H1 (cell line): ENCODE measurements around the gene SLC9A3. TPM values are rescaled to one million over a fixed set of nuclear protein-coding genes. Genes with fewer than 3 reads are reported as not detected.

Experiments used
- CTCF ChIA-PET: fragments of 300-600 bp; sonication (Branson Sonifier 250); formaldehyde crosslinking; loops from one replicate; lab custom pipeline; 2021; ENCODE audit not compliant: partially characterized antibody; lab: Charles Lee
- POLR2A ChIA-PET: fragments of 300-600 bp; sonication (Branson Sonifier 250); formaldehyde crosslinking; loops from one replicate; lab custom pipeline; 2021; ENCODE audit warnings: inconsistent platforms; ENCODE audit not compliant: partially characterized antibody; lab: Charles Lee
- DNase-seq, 2 experiments: peaks; one replicate each; pipeline versions ENCODE4 v3.0.0 to v3.0.0-alpha.2; 2010 to 2022; ENCODE audit warnings: low spot score in 2 of 2, low read depth in 1 of 2, mixed read lengths in 1 of 2
- FAIRE-seq: peaks from 2 replicates; lab custom pipeline; 2011; peaks lifted over from hg19 to GRCh38; lab: Jason Lieb, UNC
- H2AFZ ChIP-seq: 2 replicates; pipeline ENCODE4 v1.8.1; 2012; ENCODE audit warnings: low read length, inconsistent platforms
- H2AK5ac ChIP-seq: 2 replicates; pipeline ENCODE4 v1.6.1; 2013; ENCODE audit warnings: low read depth, low read length
- H2BK120ac ChIP-seq: replicated peaks from 2 replicates; pipeline ENCODE3; 2013; ENCODE audit warnings: low read depth, low read length, inconsistent platforms
- H2BK12ac ChIP-seq: 2 replicates; pipeline ENCODE4 v1.6.1; 2013; ENCODE audit warnings: low read depth, low read length
- H2BK15ac ChIP-seq: 2 replicates; pipeline ENCODE4 v1.6.1; 2013; ENCODE audit warnings: low read length
- H2BK20ac ChIP-seq: 2 replicates; pipeline ENCODE4 v1.6.1; 2013; ENCODE audit warnings: low read length
- H2BK5ac ChIP-seq: 2 replicates; pipeline ENCODE4 v1.6.1; 2013; ENCODE audit warnings: low read depth, low read length
- H3K14ac ChIP-seq: 2 replicates; pipeline ENCODE4 v1.6.1; 2013; ENCODE audit warnings: inconsistent platforms; ENCODE audit not compliant: insufficient read length
- H3K18ac ChIP-seq: 2 replicates; pipeline ENCODE4 v1.6.1; 2013; ENCODE audit warnings: low read length; ENCODE audit errors: extremely low read depth
- H3K23ac ChIP-seq: 2 replicates; pipeline ENCODE4 v1.6.1; 2013; ENCODE audit warnings: inconsistent platforms; ENCODE audit not compliant: insufficient read length
- H3K23me2 ChIP-seq: 2 replicates; pipeline ENCODE4 v1.6.1; 2013; ENCODE audit warnings: low read depth, low read length
- H3K27ac ChIP-seq: 2 replicates; pipeline ENCODE4 v1.6.1; 2011; ENCODE audit warnings: low read depth, low read length, inconsistent platforms
- H3K27me3 ChIP-seq, 4 experiments: replicated peaks in 1 of 4; 1 replicate in 1 of 4; 2 replicates in 3 of 4; pipeline versions ENCODE4 v1.6.1 to v1.8.1; 2011 to 2013; ENCODE audit warnings: low read length in 3 of 4, mild to moderate bottlenecking in 3 of 4, inconsistent platforms in 2 of 4, mixed read lengths in 2 of 4, moderate library complexity in 1 of 4; ENCODE audit not compliant: control insufficient read depth in 3 of 4, insufficient read depth in 3 of 4; ENCODE audit errors: extremely low read depth in 1 of 4
- H3K36me3 ChIP-seq, 4 experiments: 2 replicates each; pipeline versions ENCODE4 v1.6.1 to v1.8.1; 2011 to 2013; ENCODE audit warnings: mild to moderate bottlenecking in 4 of 4, low read length in 3 of 4, moderate library complexity in 2 of 4, control low read depth in 1 of 4, inconsistent platforms in 1 of 4; ENCODE audit not compliant: insufficient read depth in 4 of 4, control insufficient read depth in 2 of 4
- H3K4ac ChIP-seq: replicated peaks from 2 replicates; pipeline ENCODE3; 2013; ENCODE audit warnings: low read length, low read depth, mixed read lengths, inconsistent platforms; ENCODE audit not compliant: insufficient read length
- H3K4me1 ChIP-seq, 4 experiments: replicated peaks in 1 of 4; 1 replicate in 1 of 4; 2 replicates in 3 of 4; pipeline versions ENCODE4 v1.6.1 to v1.8.1; 2011 to 2013; ENCODE audit warnings: low read length in 3 of 4, inconsistent platforms in 2 of 4, mixed read lengths in 1 of 4; ENCODE audit not compliant: insufficient read depth in 4 of 4, control insufficient read depth in 3 of 4
- H3K4me2 ChIP-seq, 2 experiments: 2 replicates each; pipeline versions ENCODE4 v1.6.1 to v1.8.1; 2011 to 2013; ENCODE audit warnings: low read depth in 2 of 2, low read length in 2 of 2, control low read depth in 1 of 2, inconsistent platforms in 1 of 2, mild to moderate bottlenecking in 1 of 2; ENCODE audit not compliant: insufficient read depth in 1 of 2
- H3K4me3 ChIP-seq, 4 experiments: fragments of 200-600, 300-600 bp in 1 of 4; sonication (generic), shearing (Covaris generic), sonication (Bioruptor Twin) in 1 of 4; 2 replicates each; pipeline versions ENCODE4 v1.5.1 to v1.8.1; 2011 to 2016; ENCODE audit warnings: low read length in 4 of 4, low read depth in 3 of 4, control low read depth in 2 of 4, inconsistent platforms in 2 of 4, mild to moderate bottlenecking in 2 of 4, mixed read lengths in 1 of 4, moderate library complexity in 1 of 4; ENCODE audit not compliant: insufficient read depth in 2 of 4; ENCODE audit errors: extremely low read depth in 1 of 4
- H3K56ac ChIP-seq: replicated peaks from 2 replicates; pipeline ENCODE3; 2013; ENCODE audit warnings: low read depth, mild to moderate bottlenecking, mixed read lengths, low read length, inconsistent platforms; ENCODE audit not compliant: insufficient read length
- H3K79me1 ChIP-seq: 2 replicates; pipeline ENCODE4 v1.6.1; 2013; ENCODE audit warnings: low read depth, low read length, control low read depth
- H3K79me2 ChIP-seq, 2 experiments: 2 replicates each; pipeline versions ENCODE4 v1.6.1 to v1.8.1; 2012 to 2013; ENCODE audit warnings: low read length in 2 of 2, mild to moderate bottlenecking in 2 of 2, inconsistent platforms in 1 of 2; ENCODE audit not compliant: insufficient read depth in 2 of 2, control insufficient read depth in 1 of 2
- H3K9ac ChIP-seq, 4 experiments: replicated peaks in 1 of 4; 1 replicate in 1 of 4; 2 replicates in 3 of 4; pipeline versions ENCODE4 v1.6.1 to v1.8.1; 2011 to 2013; ENCODE audit warnings: low read depth in 3 of 4, low read length in 3 of 4, control low read depth in 2 of 4, mild to moderate bottlenecking in 2 of 4, moderate library complexity in 2 of 4, inconsistent platforms in 1 of 4; ENCODE audit errors: extremely low read depth in 1 of 4
- H3K9me3 ChIP-seq, 2 experiments: 2 replicates each; pipeline versions ENCODE4 v1.6.1 to v1.8.1; 2012 to 2013; ENCODE audit warnings: mild to moderate bottlenecking in 2 of 2, moderate library complexity in 2 of 2, control low read depth in 1 of 2, inconsistent platforms in 1 of 2, low read depth in 1 of 2, low read length in 1 of 2, mixed read lengths in 1 of 2; ENCODE audit not compliant: insufficient read depth in 2 of 2
- H4K20me1 ChIP-seq, 2 experiments: replicated peaks in 1 of 2; 2 replicates each; pipeline versions ENCODE3 to v1.8.1; 2011 to 2013; ENCODE audit warnings: inconsistent platforms in 2 of 2, low read length in 2 of 2, mild to moderate bottlenecking in 1 of 2; ENCODE audit not compliant: insufficient read depth in 2 of 2, control insufficient read depth in 1 of 2
- H4K5ac ChIP-seq: 2 replicates; pipeline ENCODE4 v1.6.1; 2013; ENCODE audit warnings: low read length, low read depth, mixed read lengths, inconsistent platforms; ENCODE audit not compliant: insufficient read length
- H4K8ac ChIP-seq: 2 replicates; pipeline ENCODE4 v1.8.0; 2013; ENCODE audit warnings: mild to moderate bottlenecking, moderate library complexity, low read length, inconsistent platforms; ENCODE audit not compliant: insufficient read depth; ENCODE audit errors: extremely low read depth
- H4K91ac ChIP-seq: replicated peaks from 2 replicates; pipeline ENCODE3; 2013; ENCODE audit warnings: low read length, mixed read lengths, inconsistent platforms; ENCODE audit not compliant: insufficient read length
- ASH2L ChIP-seq: fragments of 200-600, 300-600 bp; sonication (generic); IDR thresholded peaks from one replicate; pipeline ENCODE4 v1.7.1; 2017; ENCODE audit warnings: low read length
- CBX5 ChIP-seq: fragments of 300-800, 300-1000 bp; sonication (generic); IDR thresholded peaks from 2 replicates; pipeline ENCODE4 v1.7.1; 2016; ENCODE audit warnings: antibody characterized with exemption, low read length, low read depth
- CBX8 ChIP-seq: fragments of 300-800, 300-1000 bp; sonication (generic); IDR thresholded peaks from 2 replicates; pipeline ENCODE4 v1.7.1; 2016; ENCODE audit warnings: low read depth, low read length, borderline replicate concordance
- KDM1A ChIP-seq: fragments of 200-600, 300-600 bp; sonication (generic); IDR thresholded peaks from 2 replicates; pipeline ENCODE4 v1.7.1; 2016; ENCODE audit warnings: mild to moderate bottlenecking, low read length, borderline replicate concordance
- KDM5A ChIP-seq: fragments of 200-600 bp; IDR thresholded peaks from 2 replicates; pipeline ENCODE4 v1.7.1; 2012; ENCODE audit warnings: mild to moderate bottlenecking, low read length, inconsistent platforms, mixed read lengths
- PHF8 ChIP-seq: fragments of 200-600 bp; sonication (generic); conservative IDR thresholded peaks from 2 replicates; pipeline ENCODE4 v1.7.1; 2012; ENCODE audit warnings: low read depth, mild to moderate bottlenecking, inconsistent platforms, low read length, moderate library complexity
- RAD21 ChIP-seq, 2 experiments: IDR thresholded peaks in 1 of 2; conservative IDR thresholded peaks in 1 of 2; 2 replicates each; pipeline ENCODE4 v1.6.1; 2011; ENCODE audit warnings: low read depth in 2 of 2, low read length in 2 of 2, improper control_type of control experiment in 1 of 2, inconsistent platforms in 1 of 2, mild to moderate bottlenecking in 1 of 2, moderate library complexity in 1 of 2
- RNF2 ChIP-seq: fragments of 200-900, 300-1000 bp; sonication (generic); IDR thresholded peaks from 2 replicates; pipeline ENCODE4 v1.7.1; 2016; ENCODE audit warnings: borderline replicate concordance, low read depth, mild to moderate bottlenecking, antibody characterized with exemption, low read length; ENCODE audit not compliant: poor library complexity, severe bottlenecking; ENCODE audit errors: missing control alignments
- RXRA ChIP-seq: IDR thresholded peaks from 2 replicates; pipeline ENCODE4 v1.6.1; 2011; ENCODE audit warnings: low read depth, mild to moderate bottlenecking, low read length, moderate library complexity; ENCODE audit not compliant: insufficient read depth
- WGBS, 2 experiments: shearing (Covaris generic) in 1 of 2; methylation state at CpG; one replicate each; pipeline versions ENCODE4 v1.1.6 to v1.1.7; 2013 to 2015; ENCODE audit warnings: low lambda C conversion rate in 2 of 2, mixed read lengths in 2 of 2, inconsistent platforms in 1 of 2, low coverage in 1 of 2, missing lambda C conversion rate in 1 of 2; ENCODE audit not compliant: insufficient replicate concordance in 2 of 2, insufficient coverage in 1 of 2, insufficient read length in 1 of 2; ENCODE audit errors: extremely low coverage in 1 of 2, missing lambda C conversion rate in 1 of 2; 5-methylcytosine and 5-hydroxymethylcytosine counted together
- polyA plus RNA-seq, 7 experiments: library from polyadenylated mRNA; depleted of rRNA in 3 of 7; stranded (reverse) in 5 of 7; unstranded in 2 of 7; fragments of >200 nt in 5 of 7; fragments of 200-250 nt in 2 of 7; gene quantifications; 1 replicate in 5 of 7; 2 replicates in 1 of 7; 4 replicates in 1 of 7; pipeline versions ENCODE4 v1.2.1 to v1.2.3, GENCODE V29; 2011 to 2013; ENCODE audit warnings: missing spikeins in 2 of 7, mixed read lengths in 2 of 7
- total RNA-seq: library from RNA; stranded (reverse); fragmentation: NEBNext Ultra II Directional; extraction: Animal tissue kit (Norgen Biotek cat#: 25700); gene quantifications from 2 replicates; pipeline ENCODE4 v1.2.1, GENCODE V29; 2021

The SLC9A3 gene
- total and polyA plus RNA-seq, 2 of the 8 experiments (the other 6 are each of a cell fraction or from before 2014, with no cell fraction given): 0.95 to 1.0 TPM

- H4K20me1 ChIP-seq: peaks cover 2 to 7% of the 10 kb centered on the region in 2 experiments
- no peak overlapping the region for H3K23ac ChIP-seq
- H2BK15ac ChIP-seq: no peak overlapping the region
- 92% methylated on average over 23 of the region's 29 CpGs; no CpG with 5 or more reads in 1 of the 2 experiments for WGBS, 2 experiments
- H2AFZ ChIP-seq: no peak overlapping the region
- H3K9ac ChIP-seq: no peak overlapping the region
- H4K5ac ChIP-seq: no peak overlapping the region
- no peak overlapping the region for H4K91ac ChIP-seq
- no peak overlapping the region for H3K27ac ChIP-seq
- no peaks in the 10 kb centered on the region for H3K27me3 ChIP-seq
- FAIRE-seq (no peak), DNase-seq (no peak)
- H3K18ac ChIP-seq: no peak overlapping the region
- no peak overlapping the region for H2BK5ac ChIP-seq
- ChIA-PET POLR2A (interaction anchor here (0.7 to 1.4 kb wide), 2 partner anchors 13 to 301 kb away, joined by 3 to 4 read pairs; no protein-coding TSS in a partner anchor), CTCF (interaction anchor here (0.8 to 4.0 kb wide), 3 partner anchors 9 to 20 kb away, joined by 3 to 14 read pairs (median 3); no protein-coding TSS in a partner anchor)
- no peak overlapping the region for H2BK120ac ChIP-seq
- H3K79me2 ChIP-seq: no peaks in the 10 kb centered on the region
- no peaks in the 10 kb centered on the region for H3K79me1 ChIP-seq
- no peaks in the 10 kb centered on the region for H3K9me3 ChIP-seq
- H3K23me2 ChIP-seq: no peaks in the 10 kb centered on the region
- no peak overlapping the region for H2AK5ac ChIP-seq
- no peak overlapping the region for H3K4me3 ChIP-seq
- no peak overlapping the region for H3K4ac ChIP-seq
- H3K4me2 ChIP-seq: no peak overlapping the region
- peaks cover 0 to 11% (median 2%) of the 10 kb centered on the region in 4 experiments; a peak in 4 of 8 replicates for H3K36me3 ChIP-seq
- H3K14ac ChIP-seq: no peak overlapping the region
- no peak overlapping the region for H3K56ac ChIP-seq
- H2BK20ac ChIP-seq: no peak overlapping the region
- H3K4me1 ChIP-seq: no peaks in the 10 kb centered on the region
- no peak overlapping the region for H2BK12ac ChIP-seq
- H4K8ac ChIP-seq: no peak overlapping the region
- TF ChIP-seq KDM1A: no peak
- no peak for TF ChIP-seq RNF2
- TF ChIP-seq KDM5A: no peak
- no peak for TF ChIP-seq RAD21 (IDR thresholded peaks at IDR 0.05 in 1 of 2, conservative IDR thresholded peaks at IDR 0.05 in 1 of 2; ENCODE audit: low read depth in 2 of 2, low read length in 2 of 2)
- no peak for TF ChIP-seq CBX8
- TF ChIP-seq CBX5: no peak
- no peak for TF ChIP-seq PHF8
- TF ChIP-seq ASH2L: no peak
- TF ChIP-seq RXRA: no peak
Observed at GRCh38 chr5:465591-466403, 58.5 kb downstream of the SLC9A3 start.
